Chondrocyte (in vitro differentiated cells): Measurements from ENCODE around the gene LRRC71. TPM values are rescaled to one million over a fixed set of nuclear protein-coding genes. Genes with fewer than 3 reads are reported as not detected.

Source experiments
- DNase-seq: peaks from one replicate; pipeline ENCODE4 v3.0.0; 2021; ENCODE audit warnings: mixed read lengths, low spot score
- H3K27ac Mint-ChIP-seq: one replicate; pipeline ENCODE4 v1.8.0; 2021; ENCODE audit warnings: mild to moderate bottlenecking, moderate library complexity, mixed read lengths; ENCODE audit not compliant: unreplicated experiment
- H3K27me3 Mint-ChIP-seq: 2 replicates; pipeline ENCODE4 v1.8.0; 2021; ENCODE audit warnings: low read depth, mixed read lengths
- H3K36me3 Mint-ChIP-seq: 2 replicates; pipeline ENCODE4 v1.8.0; 2021; ENCODE audit warnings: low read depth, mixed read lengths
- H3K4me1 Mint-ChIP-seq: 2 replicates; pipeline ENCODE4 v1.8.0; 2021; ENCODE audit warnings: low read depth, mild to moderate bottlenecking, mixed read lengths
- H3K4me3 Mint-ChIP-seq: one replicate; pipeline ENCODE4 v1.8.0; 2021; ENCODE audit warnings: mild to moderate bottlenecking, moderate library complexity, mixed read lengths; ENCODE audit not compliant: unreplicated experiment
- H3K9me3 Mint-ChIP-seq: 2 replicates; pipeline ENCODE4 v1.8.0; 2021; ENCODE audit warnings: low read depth, mixed read lengths
- total RNA-seq: library from RNA; stranded (reverse); gene quantifications from 3 replicates; pipeline ENCODE4 v1.2.1, GENCODE V29; 2021
- TF ChIP-seq, protein P1 (sequence below): fragments of 200-600 bp; sonication (generic); IDR thresholded peaks from 2 replicates; pipeline ENCODE4 v1.5.0; 2021; ENCODE audit warnings: antibody characterized with exemption, mild to moderate bottlenecking, moderate library complexity

The LRRC71 gene
- total RNA-seq, 1 donor from 2014 or later = not detected

DNA sequence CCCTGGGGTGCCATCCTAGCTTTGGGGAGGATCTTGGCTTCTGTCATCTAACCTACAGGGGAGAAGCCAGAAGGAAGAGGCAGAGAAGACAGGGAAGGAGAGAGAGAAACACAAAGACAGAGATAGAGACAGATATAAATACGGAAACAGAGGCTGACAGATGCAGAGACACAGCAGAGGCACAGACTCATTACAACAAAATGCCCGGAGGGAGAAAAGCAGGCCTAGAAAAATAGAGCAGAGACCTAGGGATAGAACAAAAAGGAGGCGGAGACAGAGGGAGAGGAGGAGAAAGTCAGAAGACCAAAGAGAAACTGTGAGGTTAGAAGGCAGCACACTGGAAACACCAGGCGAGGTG, 25.0 kb upstream of the LRRC71 start:
- no peak for DNase-seq
- H3K4me3 Mint-ChIP-seq = peak overlapping the region; percentile 57
- no peaks in the 10 kb centered on the region for H3K36me3 Mint-ChIP-seq
- no peaks in the 10 kb centered on the region for H3K27me3 Mint-ChIP-seq
- peaks cover 58% of the 10 kb centered on the region for H3K4me1 Mint-ChIP-seq
- TF ChIP-seq, protein P1, sequence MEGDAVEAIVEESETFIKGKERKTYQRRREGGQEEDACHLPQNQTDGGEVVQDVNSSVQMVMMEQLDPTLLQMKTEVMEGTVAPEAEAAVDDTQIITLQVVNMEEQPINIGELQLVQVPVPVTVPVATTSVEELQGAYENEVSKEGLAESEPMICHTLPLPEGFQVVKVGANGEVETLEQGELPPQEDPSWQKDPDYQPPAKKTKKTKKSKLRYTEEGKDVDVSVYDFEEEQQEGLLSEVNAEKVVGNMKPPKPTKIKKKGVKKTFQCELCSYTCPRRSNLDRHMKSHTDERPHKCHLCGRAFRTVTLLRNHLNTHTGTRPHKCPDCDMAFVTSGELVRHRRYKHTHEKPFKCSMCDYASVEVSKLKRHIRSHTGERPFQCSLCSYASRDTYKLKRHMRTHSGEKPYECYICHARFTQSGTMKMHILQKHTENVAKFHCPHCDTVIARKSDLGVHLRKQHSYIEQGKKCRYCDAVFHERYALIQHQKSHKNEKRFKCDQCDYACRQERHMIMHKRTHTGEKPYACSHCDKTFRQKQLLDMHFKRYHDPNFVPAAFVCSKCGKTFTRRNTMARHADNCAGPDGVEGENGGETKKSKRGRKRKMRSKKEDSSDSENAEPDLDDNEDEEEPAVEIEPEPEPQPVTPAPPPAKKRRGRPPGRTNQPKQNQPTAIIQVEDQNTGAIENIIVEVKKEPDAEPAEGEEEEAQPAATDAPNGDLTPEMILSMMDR = no peak
- H3K27ac Mint-ChIP-seq = peak overlapping the region; percentile 93
- no peaks in the 10 kb centered on the region for H3K9me3 Mint-ChIP-seq

DNA sequence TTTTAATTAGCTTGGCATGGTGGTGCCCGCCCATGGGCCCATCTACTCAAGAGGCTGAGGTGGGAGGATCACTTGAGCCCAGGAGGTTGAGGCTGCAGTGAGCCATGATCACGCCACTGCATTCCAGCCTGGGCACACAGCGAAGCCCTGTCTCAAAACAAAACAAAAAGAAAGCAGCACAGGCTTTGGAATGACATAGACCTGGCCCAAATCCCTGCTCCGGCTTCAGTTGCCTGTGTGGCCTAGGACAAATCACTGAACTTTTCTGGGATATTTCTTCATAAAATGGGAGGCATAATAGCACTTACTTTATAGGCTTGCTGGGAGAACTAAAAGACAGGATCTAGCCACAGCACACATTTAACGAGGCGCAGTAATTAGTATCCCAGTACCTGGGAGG, 24.5 kb upstream of the LRRC71 start:
- Mint-ChIP-seq H3K27me3 (no peaks in the 10 kb centered on the region), H3K27ac (peak overlapping the region; percentile 93), H3K4me1 (peaks cover 58% of the 10 kb centered on the region), H3K4me3 (peak overlapping the region; percentile 2), H3K9me3 (no peaks in the 10 kb centered on the region), H3K36me3 (no peaks in the 10 kb centered on the region)
- DNase-seq = peak; percentile 38
- TF ChIP-seq, protein P1 = no peak

DNA sequence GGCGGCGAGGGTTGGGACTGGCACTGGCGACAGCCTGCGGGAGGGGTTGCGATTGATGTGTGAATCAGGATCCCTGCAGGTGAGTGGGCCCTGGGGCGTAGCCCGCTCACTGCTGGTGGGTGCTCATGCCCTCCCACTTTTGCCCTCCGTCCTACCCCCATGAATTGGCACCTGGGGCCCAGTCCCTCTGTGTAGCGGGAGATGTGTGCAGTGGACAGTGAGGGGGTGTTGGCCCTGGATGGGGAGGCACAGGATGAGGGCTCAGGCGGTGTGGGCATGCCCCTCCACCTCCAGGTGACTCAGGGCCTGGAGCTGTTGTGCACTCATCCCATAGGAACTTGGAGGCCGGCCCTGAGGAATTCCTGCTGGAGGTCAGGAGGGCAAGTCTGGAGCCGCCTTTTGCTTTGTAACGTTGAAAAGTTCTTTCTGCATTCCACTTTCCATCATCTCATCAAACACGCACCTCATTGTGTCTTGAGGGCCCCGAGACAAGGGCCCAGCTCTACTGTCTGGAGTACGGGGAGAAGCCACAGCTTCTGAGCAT, 23.9 kb upstream of the LRRC71 start:
- Mint-ChIP-seq H3K27ac (peak overlapping the region; percentile 95), H3K36me3 (no peaks in the 10 kb centered on the region), H3K4me1 (peaks cover 61% of the 10 kb centered on the region), H3K4me3 (peak overlapping the region; percentile 21), H3K27me3 (peaks cover 2% of the 10 kb centered on the region), H3K9me3 (no peaks in the 10 kb centered on the region)
- TF ChIP-seq, protein P1 = no peak
- DNase-seq = peak; percentile 86

DNA sequence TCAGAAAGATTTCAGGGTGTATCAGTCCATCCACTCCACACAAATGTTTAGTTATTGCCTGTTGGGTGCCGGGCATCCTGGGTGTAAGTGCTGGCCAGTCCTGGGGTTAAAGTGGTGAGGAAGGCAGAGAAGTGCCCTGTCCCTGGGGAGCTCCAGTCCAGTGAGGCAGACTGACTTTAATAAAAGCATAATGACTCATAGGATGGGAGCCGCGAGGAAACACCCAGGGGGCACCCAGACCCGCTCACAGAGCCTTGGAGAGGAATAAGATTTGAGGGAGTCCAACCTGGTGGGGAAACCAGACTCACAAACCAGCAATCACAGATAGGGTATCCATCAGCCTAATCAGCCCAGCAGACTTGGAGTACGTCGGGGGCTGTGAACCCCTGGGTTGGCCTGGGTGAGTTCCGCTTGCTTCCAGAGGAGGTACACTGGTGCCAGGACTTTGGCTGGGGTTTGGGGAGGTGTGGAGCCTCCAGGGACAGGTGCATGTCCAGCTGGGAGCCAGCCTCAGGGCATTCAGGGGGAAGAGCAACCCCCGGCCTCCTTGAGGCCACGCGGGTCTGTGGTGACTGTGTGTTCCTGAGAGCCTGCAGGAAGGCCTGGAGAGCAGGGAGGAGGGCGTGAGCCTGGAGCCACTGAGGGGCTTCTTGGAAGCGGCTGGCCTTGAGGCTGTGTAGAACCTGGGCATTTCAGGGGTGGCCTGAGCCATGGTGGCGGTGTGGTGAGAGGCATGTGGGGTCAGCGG, 23.2 kb upstream of the LRRC71 start:
- peaks cover 66% of the 10 kb centered on the region for H3K4me1 Mint-ChIP-seq
- peak overlapping the region; percentile 46 for H3K4me3 Mint-ChIP-seq
- H3K27me3 Mint-ChIP-seq = peaks cover 2% of the 10 kb centered on the region
- H3K9me3 Mint-ChIP-seq = no peaks in the 10 kb centered on the region
- H3K27ac Mint-ChIP-seq = peak overlapping the region; percentile 95
- DNase-seq = no peak
- H3K36me3 Mint-ChIP-seq = no peaks in the 10 kb centered on the region
- TF ChIP-seq, protein P1 = no peak

DNA sequence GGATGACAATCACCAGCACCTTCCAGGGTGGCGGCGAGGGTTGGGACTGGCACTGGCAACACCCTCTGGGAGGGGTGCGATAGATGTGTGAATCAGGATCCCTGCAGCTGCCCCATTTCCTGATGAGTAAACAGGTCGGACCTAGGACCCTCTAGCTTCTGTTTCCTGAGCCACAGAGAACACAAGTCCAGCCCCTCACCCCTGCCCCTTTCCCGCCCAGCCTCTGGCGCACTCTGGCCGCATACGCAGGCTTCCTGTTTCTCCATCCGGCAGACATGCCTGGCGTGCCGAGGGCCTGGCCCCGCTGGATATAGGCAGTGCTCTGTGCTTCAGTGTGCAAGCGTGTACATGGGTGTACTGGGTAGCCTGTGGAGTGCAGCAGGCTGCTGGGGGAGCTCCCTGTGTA, 22.3 kb upstream of the LRRC71 start:
- H3K27ac Mint-ChIP-seq = peak overlapping the region; percentile 95
- H3K27me3 Mint-ChIP-seq = peaks cover 2% of the 10 kb centered on the region
- H3K4me1 Mint-ChIP-seq = peaks cover 68% of the 10 kb centered on the region
- TF ChIP-seq, protein P1 = no peak
- H3K9me3 Mint-ChIP-seq = no peaks in the 10 kb centered on the region
- H3K4me3 Mint-ChIP-seq = peak overlapping the region; percentile 23
- no peaks in the 10 kb centered on the region for H3K36me3 Mint-ChIP-seq
- no peak for DNase-seq
